Measurements from ENCODE around the gene IRF3.

IRF3 gene

GRCh38 chr19:49666120-49666444 is 425 bp upstream of the IRF3 start:
- Mint-ChIP-seq H3K4me3 (peak overlapping the region; percentile 99), H3K27ac (peak overlapping the region; percentile 100), H3K4me1 (peaks cover 43% of the 10 kb centered on the region), H3K36me3 (peaks cover 48% of the 10 kb centered on the region), H3K9me3 (no peaks in the 10 kb centered on the region), H3K27me3 (no peaks in the 10 kb centered on the region)
- no peak for DNase-seq
- CTCF ChIA-PET, result interaction anchor here (1.3 to 1.6 kb wide), 2 partner anchors 9 to 11 kb away, joined by 4 to 5 read pairs; no protein-coding TSS in a partner anchor

GRCh38 chr19:49665036-49665350 is 664 bp downstream of the IRF3 start:
- DNase-seq, result no peak
- peaks cover 45% of the 10 kb centered on the region for H3K4me1 Mint-ChIP-seq
- H3K27ac Mint-ChIP-seq, result peak overlapping the region; percentile 100
- H3K4me3 Mint-ChIP-seq, result peak overlapping the region; percentile 99
- H3K27me3 Mint-ChIP-seq, result no peaks in the 10 kb centered on the region
- H3K9me3 Mint-ChIP-seq, result no peaks in the 10 kb centered on the region
- peaks cover 50% of the 10 kb centered on the region for H3K36me3 Mint-ChIP-seq
- CTCF ChIA-PET, result interaction anchor here (1.3 to 1.6 kb wide), 3 partner anchors 9 to 23 kb away, joined by 4 to 5 read pairs (median 4); partner anchors contain the start of gene SCAF1

- Mint-ChIP-seq H3K36me3 (peaks cover 47% of the 10 kb centered on the region), H3K4me1 (peaks cover 42% of the 10 kb centered on the region), H3K27me3 (no peaks in the 10 kb centered on the region), H3K4me3 (peak overlapping the region; percentile 99), H3K27ac (peak overlapping the region; percentile 100), H3K9me3 (no peaks in the 10 kb centered on the region)
- CTCF ChIA-PET, result interaction anchor here (0.7 to 1.6 kb wide), 6 partner anchors 8 to 188 kb away, joined by 3 to 5 read pairs (median 4); partner anchors contain the start of genes PRMT1 and SCAF1
- DNase-seq, result peak; percentile 95
These were observed 1.3 kb downstream of the IRF3 start for GRCh38 chr19:49664171-49665035.

GRCh38 chr19:49663224-49663623 is 2.4 kb downstream of the IRF3 start:
- Mint-ChIP-seq H3K4me3 (peak overlapping the region; percentile 99), H3K36me3 (peaks cover 41% of the 10 kb centered on the region), H3K9me3 (no peaks in the 10 kb centered on the region), H3K27ac (peak overlapping the region; percentile 100), H3K27me3 (no peaks in the 10 kb centered on the region), H3K4me1 (peaks cover 42% of the 10 kb centered on the region)
- no peak for DNase-seq
- CTCF ChIA-PET, result no interaction called here

- Mint-ChIP-seq H3K36me3 (peaks cover 43% of the 10 kb centered on the region), H3K9me3 (no peaks in the 10 kb centered on the region), H3K27me3 (no peaks in the 10 kb centered on the region), H3K27ac (peak overlapping the region; percentile 19), H3K4me3 (no peak overlapping the region), H3K4me1 (peaks cover 34% of the 10 kb centered on the region)
- CTCF ChIA-PET, result interaction anchor here (1.7 kb wide), 1 partner anchor 17 kb away, joined by 3 read pairs; no protein-coding TSS in a partner anchor
- DNase-seq, result no peak
These were observed 3.6 kb downstream of the IRF3 start for GRCh38 chr19:49662011-49662410.

GRCh38 chr19:49660338-49660961 is 5.2 kb downstream of the IRF3 start:
- no peak overlapping the region for H3K4me3 Mint-ChIP-seq
- peaks cover 50% of the 10 kb centered on the region for H3K36me3 Mint-ChIP-seq
- CTCF ChIA-PET, result interaction anchor here (0.5 to 1.7 kb wide), 3 partner anchors 15 to 341 kb away, joined by 3 read pairs; no protein-coding TSS in a partner anchor
- no peaks in the 10 kb centered on the region for H3K9me3 Mint-ChIP-seq
- H3K4me1 Mint-ChIP-seq, result peaks cover 22% of the 10 kb centered on the region
- no peaks in the 10 kb centered on the region for H3K27me3 Mint-ChIP-seq
- no peak for DNase-seq
- peak overlapping the region; percentile 74 for H3K27ac Mint-ChIP-seq

GRCh38 chr19:49658566-49659442 is 6.9 kb downstream of the IRF3 start:
- CTCF ChIA-PET, result no interaction called here
- H3K27me3 Mint-ChIP-seq, result no peaks in the 10 kb centered on the region
- no peaks in the 10 kb centered on the region for H3K9me3 Mint-ChIP-seq
- peaks cover 46% of the 10 kb centered on the region for H3K36me3 Mint-ChIP-seq
- DNase-seq, result no peak
- peaks cover 16% of the 10 kb centered on the region for H3K4me1 Mint-ChIP-seq
- peak overlapping the region; percentile 28 for H3K27ac Mint-ChIP-seq
- H3K4me3 Mint-ChIP-seq, result no peak overlapping the region

- Mint-ChIP-seq H3K27me3 (no peaks in the 10 kb centered on the region), H3K36me3 (peaks cover 44% of the 10 kb centered on the region)
These were observed 7.5 kb downstream of the IRF3 start for GRCh38 chr19:49658139-49658517.

GRCh38 chr19:49657493-49658138 is 8.0 kb downstream of the IRF3 start:
- H3K4me3 Mint-ChIP-seq, result no peak overlapping the region
- peaks cover 42% of the 10 kb centered on the region for H3K36me3 Mint-ChIP-seq
- H3K27me3 Mint-ChIP-seq, result no peaks in the 10 kb centered on the region
- peaks cover 4% of the 10 kb centered on the region for H3K4me1 Mint-ChIP-seq
- no peak overlapping the region for H3K27ac Mint-ChIP-seq
- CTCF ChIA-PET, result no interaction called here
- no peak for DNase-seq
- H3K9me3 Mint-ChIP-seq, result no peaks in the 10 kb centered on the region

More at GRCh38 chr19:49658139-49658517, 7.5 kb downstream of the IRF3 start:
- Mint-ChIP-seq H3K9me3 (no peaks in the 10 kb centered on the region), H3K4me1 (peaks cover 9% of the 10 kb centered on the region), H3K27ac (no peak overlapping the region), H3K4me3 (no peak overlapping the region)
- no peak for DNase-seq
- CTCF ChIA-PET, result no interaction called here

GRCh38 chr19:49656456-49657109 is 9.1 kb downstream of the IRF3 start:
- Mint-ChIP-seq H3K27ac (peak overlapping the region; percentile 11), H3K27me3 (no peaks in the 10 kb centered on the region), H3K9me3 (no peaks in the 10 kb centered on the region), H3K36me3 (peaks cover 39% of the 10 kb centered on the region), H3K4me1 (peaks cover 2% of the 10 kb centered on the region), H3K4me3 (no peak overlapping the region)
- no peak for DNase-seq
- CTCF ChIA-PET, result interaction anchor here (1.4 to 1.5 kb wide), 2 partner anchors 16 to 24 kb away, joined by 3 to 4 read pairs; no protein-coding TSS in a partner anchor

- H3K36me3 Mint-ChIP-seq, result peaks cover 39% of the 10 kb centered on the region
- no peaks in the 10 kb centered on the region for H3K27me3 Mint-ChIP-seq
- no peak overlapping the region for H3K4me3 Mint-ChIP-seq
- H3K4me1 Mint-ChIP-seq, result peaks cover 2% of the 10 kb centered on the region
- no peaks in the 10 kb centered on the region for H3K9me3 Mint-ChIP-seq
- DNase-seq, result no peak
- CTCF ChIA-PET, result interaction anchor here (0.9 to 1.5 kb wide), 3 partner anchors 9 to 25 kb away, joined by 3 to 4 read pairs (median 4); partner anchors contain the start of genes BCL2L12 and IRF3
- H3K27ac Mint-ChIP-seq, result no peak overlapping the region
These were observed 9.8 kb downstream of the IRF3 start for GRCh38 chr19:49655570-49656455.

GRCh38 chr19:49654581-49654980 is 11.1 kb downstream of the IRF3 start:
- Mint-ChIP-seq H3K27me3 (no peaks in the 10 kb centered on the region), H3K4me1 (no peaks in the 10 kb centered on the region), H3K36me3 (peaks cover 36% of the 10 kb centered on the region), H3K9me3 (no peaks in the 10 kb centered on the region), H3K27ac (no peak overlapping the region), H3K4me3 (no peak overlapping the region)
- no peak for DNase-seq
- CTCF ChIA-PET, result no interaction called here
